ENCODE results near the gene NTM.
"Not testable (repeated sequence)": the region's sequence is repeated elsewhere in the genome, so short reads cannot be mapped to it uniquely, and the experiment has no call there.

Gene NTM

DNA sequence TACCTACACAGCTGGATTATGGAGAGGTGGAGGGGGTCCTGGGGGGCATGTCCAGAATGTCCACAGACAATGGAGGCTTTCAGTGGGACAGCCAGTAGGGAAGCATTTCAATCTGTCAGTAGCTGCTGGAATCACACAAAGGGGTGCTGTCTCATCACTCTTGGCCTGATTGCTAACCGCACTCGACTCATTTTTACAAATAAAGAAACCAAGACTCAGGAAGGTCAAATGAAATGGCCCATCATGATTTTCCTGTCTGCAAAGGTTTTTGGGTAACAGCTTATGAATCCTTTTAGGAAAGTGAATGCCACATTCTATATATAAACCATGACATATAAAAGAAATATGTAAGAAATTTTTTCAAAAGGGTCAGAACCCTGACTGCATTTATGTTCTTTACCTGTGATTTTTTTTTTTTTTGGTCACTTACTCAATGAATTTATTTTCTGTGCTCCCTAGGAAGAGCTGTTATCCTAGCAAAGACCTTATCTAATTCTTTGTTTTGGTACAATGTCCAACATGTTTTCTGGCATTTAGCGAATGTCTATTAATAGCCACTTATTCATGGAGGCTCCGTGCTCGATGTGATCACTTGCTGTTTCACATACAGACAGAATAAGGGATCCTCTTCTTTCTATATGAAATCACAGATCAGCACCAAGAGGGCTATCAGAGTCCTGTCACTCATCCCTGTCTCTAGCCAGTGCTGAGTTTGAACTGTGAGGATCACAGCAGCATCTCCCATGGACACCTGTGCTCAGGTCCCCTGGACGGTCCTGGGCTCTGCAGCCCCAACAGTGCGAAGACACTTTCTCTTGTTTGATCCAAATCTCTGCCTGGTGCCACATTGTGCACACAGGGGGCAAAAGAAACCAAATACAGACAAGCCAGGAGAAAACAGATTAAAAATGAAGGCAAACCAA, 979.7 kb downstream of the NTM start:
- no peak for DNase-seq

DNA sequence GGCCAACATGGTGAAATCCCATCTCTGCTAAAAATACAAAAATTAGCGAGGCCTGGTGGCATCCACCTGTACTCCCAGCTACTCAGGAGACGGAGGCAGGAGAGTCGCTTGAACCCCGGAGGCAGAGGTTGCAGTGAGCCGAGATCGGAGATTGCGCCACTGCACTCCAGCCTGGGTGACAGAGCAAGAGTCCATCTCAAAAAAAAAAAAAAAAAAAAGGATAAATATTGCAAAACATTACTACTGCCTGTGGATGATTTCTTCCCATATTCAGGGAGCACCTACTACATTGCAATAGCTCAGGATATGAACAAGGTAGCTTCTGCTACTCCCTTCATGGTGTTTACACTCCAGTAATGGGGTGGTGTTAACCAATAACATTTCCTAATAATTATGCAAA, 980.6 kb downstream of the NTM start:
- no peak for DNase-seq

DNA sequence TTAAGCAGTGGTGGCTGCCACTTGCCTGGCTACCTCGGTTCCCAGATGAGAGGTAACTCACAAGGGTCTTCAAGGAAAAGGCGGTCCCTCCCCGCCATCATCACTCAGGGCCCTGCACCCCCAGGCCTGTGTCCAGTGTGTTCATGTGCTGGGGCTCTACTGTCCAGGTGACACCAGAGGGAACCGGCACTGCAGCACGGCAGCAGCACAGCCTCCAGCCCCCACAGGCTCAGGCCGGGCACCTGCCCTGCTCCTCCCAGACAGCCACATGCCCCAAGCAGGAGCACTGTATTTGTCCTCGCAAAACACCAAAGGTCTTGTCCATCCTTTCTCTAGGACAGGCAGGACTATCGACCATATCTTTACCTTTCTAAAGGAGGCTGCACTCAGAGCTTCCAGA, 982.1 kb downstream of the NTM start:
- no peak for DNase-seq

DNA sequence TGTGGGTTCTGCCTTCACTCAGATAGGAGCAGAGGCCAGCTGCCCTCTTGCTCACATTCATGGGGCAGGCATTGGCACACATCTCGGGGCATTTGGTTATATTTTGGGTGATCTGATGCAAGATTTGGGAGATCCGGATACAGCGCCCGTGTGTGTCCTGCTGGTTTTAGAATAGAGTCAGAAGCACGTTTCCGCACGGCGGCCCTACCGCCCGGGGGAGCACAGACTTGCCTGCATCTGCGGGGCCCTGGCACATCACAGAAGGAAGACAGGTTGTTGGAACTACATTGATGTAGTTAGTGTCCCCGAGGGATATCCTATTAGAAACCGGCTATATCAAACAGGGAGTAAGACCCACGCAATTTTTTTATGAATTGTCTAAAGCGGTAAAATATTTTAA, 982.8 kb downstream of the NTM start:
- no peak for DNase-seq

DNA sequence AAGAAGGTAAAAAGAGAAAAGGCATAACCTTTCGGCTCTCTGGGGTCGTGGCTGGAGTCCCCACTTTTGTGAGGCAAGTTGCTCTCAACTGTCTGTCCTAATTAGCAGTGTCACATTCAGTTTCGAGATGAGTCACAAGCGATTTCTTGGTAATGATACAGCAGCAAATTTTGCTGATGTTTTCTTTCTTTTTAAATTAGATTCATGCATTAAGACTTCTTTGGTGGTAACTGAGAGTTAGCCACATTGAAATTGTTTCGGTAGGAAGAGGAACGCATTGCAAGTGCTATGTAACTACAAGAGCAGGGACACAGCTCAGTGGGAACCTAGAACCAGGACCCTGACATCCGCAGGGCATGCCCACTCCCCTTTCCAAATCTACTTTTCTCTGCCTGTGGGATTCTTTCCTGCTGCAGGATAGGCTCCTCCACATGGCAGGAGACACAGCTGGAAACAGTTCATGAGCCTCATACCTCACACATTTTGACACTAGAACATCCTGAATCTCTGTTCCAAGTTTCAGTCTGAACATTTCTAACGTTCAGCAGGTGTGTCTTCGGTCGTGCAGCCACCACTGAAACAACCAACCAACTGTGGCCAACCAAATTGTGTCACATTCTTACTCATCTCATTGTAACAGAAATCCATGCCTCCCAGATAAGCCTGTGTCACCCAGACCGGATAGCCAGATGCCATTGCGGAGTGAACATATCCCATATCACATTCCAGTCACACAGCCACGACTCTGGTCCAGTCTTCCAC, 987.6 kb downstream of the NTM start:
- DNase-seq: no peak

DNA sequence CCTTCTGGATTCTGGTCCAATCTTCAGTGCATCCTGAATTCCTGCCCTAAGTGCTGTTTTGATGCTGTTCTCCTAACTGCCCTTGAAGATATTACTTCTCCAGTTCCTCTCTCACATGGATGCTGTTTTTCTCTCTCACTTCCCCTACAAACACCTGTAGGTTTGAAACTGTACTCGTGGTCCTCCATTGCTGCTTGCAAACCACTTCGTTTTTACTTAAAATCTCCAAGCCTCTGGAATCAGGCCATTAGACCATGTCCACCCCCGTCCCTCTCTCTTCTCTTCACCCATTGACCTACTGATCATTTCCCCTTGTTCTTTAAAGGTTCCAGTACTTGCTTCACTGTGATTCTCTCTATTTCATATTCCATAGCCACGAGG, 988.1 kb downstream of the NTM start:
- DNase-seq: no peak

DNA sequence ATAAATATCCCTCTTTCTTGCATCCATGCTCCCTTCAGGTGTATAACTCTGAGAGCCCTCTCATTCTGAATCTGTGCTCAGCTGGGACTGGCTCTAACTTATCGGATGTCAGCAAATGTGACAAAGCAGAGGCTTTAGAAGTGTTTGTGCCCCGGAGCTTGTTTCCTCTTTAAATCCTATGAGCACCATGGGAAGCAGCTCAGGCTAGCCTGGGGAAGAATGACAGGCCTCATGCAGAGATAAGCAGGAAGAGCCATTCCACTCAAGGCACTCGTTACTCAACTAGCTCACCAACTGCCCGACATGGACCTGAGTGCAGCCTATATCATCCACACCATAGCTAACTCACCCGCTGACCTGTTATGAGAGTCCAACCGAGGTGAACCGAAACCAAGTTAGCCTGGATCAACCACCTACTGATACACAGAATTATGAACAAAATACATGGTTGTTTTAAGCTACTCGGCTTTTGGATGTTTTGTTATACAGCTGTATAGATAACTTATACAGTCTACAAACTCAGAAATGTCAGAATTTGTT, 990.7 kb downstream of the NTM start:
- no peak for DNase-seq

DNA sequence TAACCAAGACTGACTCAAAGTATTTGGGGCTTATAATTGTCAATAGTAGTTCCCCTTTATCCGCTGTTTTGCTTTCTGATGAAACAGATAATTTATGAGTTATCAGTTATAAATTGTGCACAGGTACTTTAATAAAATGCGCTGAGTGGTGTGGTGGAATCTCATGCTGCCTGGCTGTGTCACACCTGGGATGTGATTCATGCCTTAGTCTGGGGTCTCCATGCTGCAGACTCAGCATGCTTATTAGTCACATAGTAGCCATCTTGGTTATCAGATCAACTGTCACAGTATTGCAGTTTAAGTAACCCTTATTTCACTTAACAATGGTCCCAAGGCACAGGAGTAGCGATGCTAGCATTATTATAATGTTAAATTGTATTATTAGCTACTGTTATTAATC, 995.2 kb downstream of the NTM start:
- no peak for DNase-seq

DNA sequence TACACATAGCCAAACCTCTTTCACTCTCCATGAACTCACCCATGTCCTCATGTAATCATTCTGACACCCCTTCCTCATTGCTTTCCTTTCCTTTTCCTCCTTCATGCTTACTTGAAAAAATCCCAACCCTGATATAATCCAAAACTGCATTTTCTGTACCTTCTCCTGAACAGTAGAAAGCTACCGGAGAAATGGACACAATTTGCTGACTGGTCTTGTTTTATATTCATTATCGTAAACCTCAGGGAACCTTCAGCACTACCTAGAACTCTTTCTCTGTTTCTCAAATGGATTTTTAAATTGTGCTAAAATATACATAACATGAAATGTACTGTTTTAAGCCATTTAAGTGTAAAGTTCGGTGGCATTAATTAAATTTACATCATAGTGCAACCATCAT, 996.9 kb downstream of the NTM start:
- DNase-seq: no peak

DNA sequence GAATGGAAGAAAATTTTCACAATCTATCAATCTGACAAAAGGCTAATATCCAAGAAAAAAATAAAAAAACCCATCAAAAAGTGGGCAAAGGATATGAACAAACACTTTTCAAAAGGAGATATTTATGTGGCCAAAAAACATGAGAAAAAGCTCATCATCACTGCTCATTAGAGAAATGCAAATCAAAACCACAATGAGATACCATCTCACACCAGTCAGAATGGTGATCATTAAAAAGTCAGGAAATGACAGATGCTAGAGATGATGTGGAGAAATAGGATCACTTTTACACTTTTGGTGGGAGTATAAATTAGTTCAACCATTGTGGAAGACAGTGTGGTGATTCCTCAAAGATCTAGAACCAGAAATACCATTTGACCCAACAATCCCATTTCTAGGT, 999.7 kb downstream of the NTM start:
- not testable (repeated sequence) for DNase-seq

DNA sequence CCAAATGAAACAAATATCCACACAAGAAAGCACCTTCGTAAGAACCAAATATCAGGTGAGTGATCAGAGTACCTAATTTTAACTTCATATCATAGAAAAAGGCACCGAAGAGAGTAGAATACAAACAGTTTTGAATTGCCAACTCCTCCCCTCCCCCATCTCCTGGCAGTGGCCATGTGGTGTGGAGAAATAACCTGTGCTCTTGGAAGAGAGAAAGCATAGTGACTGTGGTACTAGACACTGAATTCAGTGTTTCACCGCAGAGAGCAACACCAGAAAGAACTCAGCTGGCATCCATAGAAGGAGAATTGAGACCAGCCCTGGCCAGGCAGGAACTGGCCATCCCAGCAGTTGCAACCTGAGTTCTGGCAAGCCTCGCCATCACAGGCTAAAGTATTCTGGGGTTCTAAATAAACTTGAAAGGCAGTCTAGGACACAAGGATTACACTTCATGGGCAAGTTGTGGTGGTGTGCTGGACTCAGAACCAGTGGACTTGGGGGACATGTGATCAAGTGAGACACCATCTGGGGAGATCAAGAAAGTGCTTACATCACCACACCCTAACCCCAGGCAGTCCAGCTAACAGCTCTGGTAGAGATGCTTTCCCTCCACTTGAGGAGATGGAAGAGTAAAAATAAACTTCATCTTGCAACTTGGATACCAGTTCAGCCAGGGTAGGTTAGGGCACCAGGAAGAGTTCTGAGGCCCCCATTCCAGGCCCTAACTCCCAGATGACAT, 1003.2 kb downstream of the NTM start:
- DNase-seq: no peak

DNA sequence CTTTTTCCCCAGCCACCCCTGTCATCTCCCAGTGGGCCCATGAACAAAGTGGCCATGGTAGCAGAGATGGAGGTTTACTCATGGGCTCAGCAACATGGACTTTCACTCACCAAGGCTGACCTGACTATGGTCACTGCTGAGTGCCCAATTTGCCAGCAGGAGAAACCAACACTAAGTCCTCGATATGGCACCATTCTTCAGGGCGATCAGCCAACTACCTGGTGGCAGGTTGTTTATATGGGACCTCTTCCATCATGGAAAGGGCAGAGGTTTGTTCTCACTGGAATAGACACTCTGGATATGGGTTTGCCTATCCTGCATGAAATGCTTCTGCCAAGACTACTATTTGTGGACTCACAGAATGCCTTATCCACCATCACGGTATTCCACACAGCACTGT, 1009.1 kb downstream of the NTM start:
- no peak for DNase-seq

All from suppressor macrophage treated with lipopolysaccharide for 1 hour (primary cell).